NCI-H524 treated with DMSO at 0.1 percent for 48 hours (cell line): ENCODE data around the gene GEN1.

Source experiments
- DNase-seq: peaks from one replicate; lab custom pipeline; 2025; lab: John Stamatoyannopoulos, UW

GEN1 gene

GRCh38 chr2:17754773-17755425 lies 961 bp downstream of the GEN1 start:
- no peak for DNase-seq

DNA sequence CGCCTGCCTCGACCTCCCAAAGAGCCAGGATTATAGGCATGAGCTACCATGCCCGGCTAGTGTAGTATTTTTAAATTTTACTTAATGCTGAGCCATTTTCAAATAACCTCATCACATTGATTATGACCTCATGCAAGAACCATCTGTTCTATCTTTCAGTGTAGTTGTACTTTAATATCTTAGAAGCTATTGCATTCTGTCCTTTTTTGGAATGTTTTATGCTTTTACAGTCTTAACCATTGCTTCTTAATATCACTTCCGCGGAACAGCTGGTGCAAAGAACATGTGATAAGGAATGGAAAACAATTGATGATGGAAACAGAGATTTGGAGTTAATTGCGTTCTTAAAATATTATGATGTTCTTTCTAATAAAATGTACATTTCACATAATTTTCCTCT lies 2.7 kb downstream of the GEN1 start:
- DNase-seq: no peak

GRCh38 chr2:17757321-17757720 lies 3.4 kb downstream of the GEN1 start:
- DNase-seq: no peak

- no peak for DNase-seq
These were observed 4.2 kb downstream of the GEN1 start for GRCh38 chr2:17758118-17758517.

- DNase-seq: no peak
These were observed 5.9 kb downstream of the GEN1 start for GRCh38 chr2:17759805-17760204.

- DNase-seq: no peak
These were observed 8.5 kb downstream of the GEN1 start for GRCh38 chr2:17762451-17762850.

- no peak for DNase-seq
These were observed 9.8 kb downstream of the GEN1 start for GRCh38 chr2:17763641-17764333.

- no peak for DNase-seq
These were observed 11.5 kb downstream of the GEN1 start for GRCh38 chr2:17765398-17765797.

- DNase-seq: no peak
These were observed 15.0 kb downstream of the GEN1 start for GRCh38 chr2:17768894-17769293.

- DNase-seq: no peak
These were observed 18.0 kb downstream of the GEN1 start for GRCh38 chr2:17771956-17772355.

DNA sequence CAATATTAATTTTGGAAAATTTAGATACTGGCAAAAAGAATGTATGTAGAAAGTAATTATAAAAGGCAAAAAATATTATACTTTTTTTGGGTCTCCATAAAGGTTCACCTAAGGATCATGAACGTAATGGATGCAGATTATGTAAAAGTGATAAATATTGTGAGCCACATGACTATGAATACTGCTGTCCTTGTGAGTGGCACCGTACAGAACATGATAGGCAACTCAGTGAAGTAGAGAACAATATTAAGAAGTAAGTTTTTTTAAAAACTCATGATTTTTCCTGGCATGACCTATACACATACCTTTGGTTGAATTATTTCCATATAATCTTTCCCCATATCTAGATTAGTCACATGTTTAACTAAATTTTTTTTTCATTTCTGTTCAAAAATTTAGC lies 18.6 kb downstream of the GEN1 start:
- no peak for DNase-seq

- DNase-seq: no peak
These were observed 26.6 kb downstream of the GEN1 start for GRCh38 chr2:17780546-17780945.

DNA sequence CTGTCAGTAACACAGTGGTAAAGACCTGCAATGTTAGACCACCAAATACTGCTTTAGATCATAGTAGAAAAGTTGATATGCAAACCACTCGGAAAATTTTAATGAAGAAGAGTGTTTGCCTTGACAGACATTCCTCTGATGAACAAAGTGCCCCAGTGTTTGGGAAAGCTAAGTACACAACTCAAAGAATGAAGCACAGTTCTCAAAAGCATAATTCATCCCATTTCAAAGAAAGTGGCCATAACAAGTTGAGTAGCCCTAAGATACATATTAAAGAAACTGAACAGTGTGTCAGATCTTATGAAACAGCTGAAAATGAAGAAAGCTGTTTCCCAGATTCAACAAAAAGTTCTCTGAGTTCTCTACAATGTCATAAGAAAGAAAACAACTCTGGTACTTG lies 27.5 kb downstream of the GEN1 start:
- DNase-seq: no peak

- no peak for DNase-seq
These were observed 32.8 kb downstream of the GEN1 start for GRCh38 chr2:17786727-17787126.

- DNase-seq: no peak
These were observed 34.8 kb downstream of the GEN1 start for GRCh38 chr2:17788773-17789172.

GRCh38 chr2:17790536-17790935 lies 36.6 kb downstream of the GEN1 start:
- no peak for DNase-seq

GRCh38 chr2:17791121-17791816 lies 37.3 kb downstream of the GEN1 start:
- DNase-seq: peak; percentile 19

- DNase-seq: no peak
These were observed 37.8 kb downstream of the GEN1 start for GRCh38 chr2:17791817-17792130.

- no peak for DNase-seq
These were observed 38.6 kb downstream of the GEN1 start for GRCh38 chr2:17792515-17792914.

- DNase-seq: peak; percentile 84
These were observed 39.4 kb downstream of the GEN1 start for GRCh38 chr2:17793296-17793695.

DNA sequence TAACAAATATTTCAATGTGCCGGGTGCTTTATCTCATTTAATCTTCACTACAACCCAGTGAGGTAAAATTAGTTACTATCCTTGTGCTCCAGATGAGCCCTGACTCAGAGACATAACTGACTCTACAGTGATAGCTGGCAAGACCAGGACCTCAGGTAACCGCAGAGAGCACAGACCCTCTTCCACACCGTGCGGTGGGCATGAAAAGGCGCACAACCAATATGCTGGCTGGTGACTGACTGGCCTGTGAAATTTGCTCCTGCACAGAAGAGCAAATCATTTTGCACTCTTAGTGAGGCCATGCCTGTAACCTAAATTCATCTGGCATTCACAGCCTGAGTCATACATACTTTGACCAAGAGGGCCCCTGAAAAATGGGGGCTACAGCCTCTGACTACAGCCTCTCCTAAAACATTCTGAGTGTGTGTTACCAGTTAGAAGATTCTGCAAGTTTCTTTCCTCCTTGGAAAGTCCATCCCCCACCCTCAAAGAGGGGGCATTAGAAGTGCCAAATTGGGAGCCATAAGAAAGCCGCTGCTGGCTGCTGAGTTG lies 39.9 kb downstream of the GEN1 start:
- DNase-seq: no peak

GRCh38 chr2:17795309-17795708 lies 41.4 kb downstream of the GEN1 start:
- no peak for DNase-seq

- DNase-seq: peak; percentile 71
These were observed 44.4 kb downstream of the GEN1 start for GRCh38 chr2:17798338-17798737.
